ENCODE measurements around the gene BCL2.

GRCh38 chr18:63157293-63158011, 162.1 kb downstream of the BCL2 start:
- TF ChIP-seq CTCF (IDR thresholded peaks at IDR 0.05; ENCODE audit: low read depth, low read length) (no peak), EZH2phosphoT487 (IDR thresholded peaks at IDR 0.05; ENCODE audit: low read depth) (no peak)
